Psoas muscle (tissue), 8 donors: Measurements from ENCODE around the gene GLIS2. TPM values are rescaled to one million over a fixed set of nuclear protein-coding genes. Genes with fewer than 3 reads are reported as not detected.

Experiments used
- ATAC-seq, 4 donors: fragments of 200-7000 bp; cut with Tn5 transposase; one replicate each; pipeline ENCODE4 v1.9.1; 2020; ENCODE audit warnings: moderate library complexity in 3 of 4, mild to moderate bottlenecking in 2 of 4
- DNase-seq, 2 donors: peaks; one replicate each; pipeline ENCODE4 v3.0.0-alpha.2; 2020
- H3K27ac ChIP-seq: fragments of 200-600 bp; one replicate; pipeline ENCODE4 v1.8.0; 2022
- H3K27me3 ChIP-seq, 3 donors: fragments of 200-600 bp in 1 of 3; one replicate each; pipeline versions ENCODE4 v1.6.1 to v1.8.0; 2013 to 2022; ENCODE audit warnings: low read length in 2 of 3, mild to moderate bottlenecking in 2 of 3, moderate library complexity in 1 of 3; ENCODE audit not compliant: insufficient read depth in 3 of 3
- H3K36me3 ChIP-seq, 2 donors: fragments of 200-600 bp in 1 of 2; one replicate each; pipeline versions ENCODE4 v1.6.1 to v1.8.0; 2013 to 2022; ENCODE audit warnings: low read depth in 1 of 2, mild to moderate bottlenecking in 1 of 2, moderate library complexity in 1 of 2; ENCODE audit not compliant: insufficient read depth in 1 of 2
- H3K4me1 ChIP-seq: fragments of 200-600 bp; one replicate; pipeline ENCODE4 v1.8.0; 2022
- H3K4me3 ChIP-seq: fragments of 200-600 bp; one replicate; pipeline ENCODE4 v1.8.0; 2022; ENCODE audit warnings: mild to moderate bottlenecking
- H3K9me3 ChIP-seq: fragments of 200-600 bp; one replicate; pipeline ENCODE4 v1.8.0; 2022
- CTCF ChIP-seq: fragments of 200-600 bp; IDR thresholded peaks from one replicate; pipeline ENCODE4 v1.8.0; 2022; ENCODE audit warnings: antibody characterized with exemption
- WGBS, 3 donors: extraction: QIAGEN DNeasy Blood & Tissue Kit; methylation state at CpG; one replicate each; pipeline versions ENCODE4 v1.1.6 to v1.1.7; 2013; 5-methylcytosine and 5-hydroxymethylcytosine counted together
- intact Hi-C, 2 donors: fragments of 100-400 bp; cut with DNase I; formaldehyde crosslinking; loops; one replicate each; pipeline versions ENCODE4 v1.11.0 to v1.14.2; 2022
- polyA plus RNA-seq, 3 donors: library from polyadenylated mRNA; stranded (reverse); fragments of 200-250 nt; gene quantifications; one replicate each; pipeline ENCODE4 v1.2.3, GENCODE V29; 2013
- total RNA-seq, 4 donors: library from RNA; stranded (reverse); fragmentation: NEBNext Ultra II Directional in 2 of 4; extraction: Animal tissue kit (Norgen Biotek cat#: 25700) in 2 of 4; gene quantifications; one replicate each; pipeline versions ENCODE4 v1.2.1 to v1.2.4, GENCODE V29; 2021 to 2023
- donor health status: healthy with polysubstance abuse.
- donor health status: DM: no; HTN: no; CAD: no; lungs with moderate emphysema.
- donor health status: Bipolar disorder and iron deficiency.
- donor health status: healthy.
- donor health status: DM: yes; HTN: yes; CAD: no.
- donor health status: DM: no; HTN: no; CAD: no.
- donor health status: DM: no; HTN: no; CAD: no.
- donor health status: DM: yes; HTN: yes; CAD: no.

The GLIS2 gene
- total and polyA plus RNA-seq, 7 donors = 0.96 to 3.3 (median 1.7) TPM

GRCh38 chr16:4351880-4352279 lies 36.0 kb downstream of the GLIS2 start:
- Histone ChIP-seq H3K27ac (no peak overlapping the region), H3K4me1 (peaks cover 24% of the 10 kb centered on the region), H3K9me3 (no peaks in the 10 kb centered on the region), H3K4me3 (no peak overlapping the region), H3K27me3 (no peaks in the 10 kb centered on the region), H3K36me3 (peaks cover 0 to 9% of the 10 kb centered on the region in 2 donors)
- 72 to 79% (median 72%) methylated on average over 7 of the region's 7 CpGs for WGBS, 3 donors
- intact Hi-C loops = no loop called here
- no peak for TF ChIP-seq CTCF
- ATAC-seq (no peak), DNase-seq (no peak)

- H3K27me3 ChIP-seq = no peaks in the 10 kb centered on the region
- peaks cover 0 to 9% of the 10 kb centered on the region in 2 donors for H3K36me3 ChIP-seq
- no peak overlapping the region for H3K4me3 ChIP-seq
- no peak overlapping the region for H3K27ac ChIP-seq
- no peak for ATAC-seq
- intact Hi-C loops = no loop called here
- WGBS, 3 donors = 88 to 94% (median 90%) methylated on average over 5 of the region's 5 CpGs
- peaks cover 14% of the 10 kb centered on the region for H3K4me1 ChIP-seq
- DNase-seq = no peak
- no peaks in the 10 kb centered on the region for H3K9me3 ChIP-seq
- no peak for TF ChIP-seq CTCF
Observed at GRCh38 chr16:4352843-4353242, 37.0 kb downstream of the GLIS2 start.

GRCh38 chr16:4353675-4354074 lies 37.8 kb downstream of the GLIS2 start:
- H3K9me3 ChIP-seq = no peaks in the 10 kb centered on the region
- intact Hi-C loops = no loop called here
- no peak for DNase-seq
- H3K4me1 ChIP-seq = peaks cover 12% of the 10 kb centered on the region
- H3K27ac ChIP-seq = no peak overlapping the region
- H3K4me3 ChIP-seq = no peak overlapping the region
- TF ChIP-seq CTCF = no peak
- H3K36me3 ChIP-seq = peaks cover 0 to 9% of the 10 kb centered on the region in 2 donors
- no peak for ATAC-seq
- WGBS, 3 donors = 82 to 90% (median 85%) methylated on average over 4 of the region's 4 CpGs
- no peaks in the 10 kb centered on the region for H3K27me3 ChIP-seq

GRCh38 chr16:4354512-4355409 lies 38.9 kb downstream of the GLIS2 start:
- no peak for TF ChIP-seq CTCF
- Histone ChIP-seq H3K36me3 (peaks cover 0 to 6% of the 10 kb centered on the region in 2 donors), H3K27ac (no peak overlapping the region), H3K4me1 (peaks cover 7% of the 10 kb centered on the region), H3K27me3 (no peaks in the 10 kb centered on the region), H3K4me3 (no peak overlapping the region), H3K9me3 (no peaks in the 10 kb centered on the region)
- DNase-seq = no peak
- intact Hi-C loops = no loop called here
- WGBS, 3 donors = 91 to 93% (median 92%) methylated on average over 20 of the region's 20 CpGs
- no peak for ATAC-seq
